SK-N-SH treated with all-trans-retinoic acid at 6 μM for 48 hours (cell line): Measurements from ENCODE around the gene LINGO3.

Experiments
- CSDC2 ChIP-seq: fragments of 250-450 bp; sonication (Bioruptor Pico); IDR thresholded peaks from 2 replicates; pipeline ENCODE4 v1.5.0; 2020; ENCODE audit warnings: mild to moderate bottlenecking, moderate library complexity
- ISL1 ChIP-seq: fragments of 250-450 bp; sonication (Bioruptor Pico); IDR thresholded peaks from 2 replicates; pipeline ENCODE4 v2.1.2; 2022; ENCODE audit warnings: mild to moderate bottlenecking, moderate library complexity
- ZC3H10 ChIP-seq: fragments of 250-450 bp; sonication (Bioruptor Pico); IDR thresholded peaks from 2 replicates; pipeline ENCODE4 v1.5.1; 2021; ENCODE audit warnings: mild to moderate bottlenecking, moderate library complexity
- ZFP3 ChIP-seq: fragments of 250-450 bp; sonication (Bioruptor Pico); IDR thresholded peaks from 2 replicates; pipeline ENCODE4 v1.5.0; 2020; ENCODE audit warnings: mild to moderate bottlenecking, moderate library complexity
- ZFP30 ChIP-seq: fragments of 450-650 bp; formaldehyde crosslinking; IDR thresholded peaks from 2 replicates; pipeline ENCODE4 v1.5.0; 2022; ENCODE audit warnings: mild to moderate bottlenecking, moderate library complexity
- TF ChIP-seq, protein P1 (sequence below): fragments of 250-450 bp; sonication (Bioruptor Pico); IDR thresholded peaks from 2 replicates; pipeline ENCODE4 v1.5.1; 2020; ENCODE audit warnings: low read depth, mild to moderate bottlenecking, moderate library complexity

DNA sequence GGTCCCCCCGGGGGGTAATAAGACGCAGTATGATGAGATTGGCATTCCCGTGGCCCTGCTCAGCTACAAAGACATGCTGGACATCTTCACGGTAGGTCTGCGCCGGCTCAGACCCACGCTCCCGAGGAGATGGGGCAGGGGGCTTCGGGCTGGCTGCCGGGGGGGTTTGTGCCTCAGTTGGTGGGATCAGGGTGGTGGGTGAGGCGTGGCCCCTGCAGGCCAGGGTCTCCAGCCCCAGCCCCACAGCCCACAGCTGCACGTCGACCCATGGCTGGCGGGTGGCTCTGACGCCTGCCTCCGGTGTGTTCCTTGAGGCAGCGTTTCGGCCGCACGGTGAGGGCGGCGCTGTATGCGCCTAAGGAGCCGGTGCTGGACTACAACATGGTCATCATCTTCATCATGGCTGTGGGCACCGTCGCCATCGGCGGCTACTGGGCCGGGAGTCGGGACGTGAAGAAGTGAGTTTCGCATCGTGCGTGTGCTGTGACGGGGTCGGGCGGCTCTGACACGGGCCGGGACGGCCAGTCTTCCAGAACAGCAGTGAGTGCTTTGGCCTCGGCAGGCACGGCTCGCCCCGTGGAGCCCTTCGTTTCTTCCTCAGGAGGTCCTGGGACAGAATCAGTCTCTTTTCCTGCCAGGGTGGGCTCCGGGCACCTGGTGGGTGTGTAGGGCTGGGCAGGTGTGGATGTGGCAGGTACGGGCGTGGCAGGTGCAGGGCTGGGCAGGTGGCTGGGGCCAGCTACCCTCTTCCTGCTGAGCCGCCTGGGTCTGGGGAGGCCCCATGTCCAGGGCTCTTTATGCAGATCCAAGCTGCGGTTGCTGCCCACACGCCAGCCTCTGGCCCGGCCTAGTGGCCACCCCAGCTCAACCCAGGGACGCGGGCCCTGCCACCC, 31.0 kb upstream of the LINGO3 start:
- TF ChIP-seq ISL1 (CRISPR knock-in tag) (no peak), ZFP3 (CRISPR knock-in tag) (no peak), ZC3H10 (CRISPR knock-in tag) (no peak), CSDC2 (no peak), ZFP30 (CRISPR knock-in tag) (no peak)
- TF ChIP-seq, protein P1, sequence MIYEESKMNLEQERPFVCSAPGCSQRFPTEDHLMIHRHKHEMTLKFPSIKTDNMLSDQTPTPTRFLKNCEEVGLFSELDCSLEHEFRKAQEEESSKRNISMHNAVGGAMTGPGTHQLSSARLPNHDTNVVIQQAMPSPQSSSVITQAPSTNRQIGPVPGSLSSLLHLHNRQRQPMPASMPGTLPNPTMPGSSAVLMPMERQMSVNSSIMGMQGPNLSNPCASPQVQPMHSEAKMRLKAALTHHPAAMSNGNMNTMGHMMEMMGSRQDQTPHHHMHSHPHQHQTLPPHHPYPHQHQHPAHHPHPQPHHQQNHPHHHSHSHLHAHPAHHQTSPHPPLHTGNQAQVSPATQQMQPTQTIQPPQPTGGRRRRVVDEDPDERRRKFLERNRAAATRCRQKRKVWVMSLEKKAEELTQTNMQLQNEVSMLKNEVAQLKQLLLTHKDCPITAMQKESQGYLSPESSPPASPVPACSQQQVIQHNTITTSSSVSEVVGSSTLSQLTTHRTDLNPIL (CRISPR knock-in tag) = no peak
